Upper lobe of right lung (tissue), 1 donor: ENCODE data around the gene SSBP2. TPM values are rescaled to one million over a fixed set of nuclear protein-coding genes. Genes with fewer than 3 reads are reported as not detected.
A peak's percentile ranks its signal among the peaks of the same experiment; 100 is the strongest.

Experiments
- ATAC-seq: fragments of 200-7000 bp; cut with Tn5 transposase; one replicate; pipeline ENCODE4 v1.9.1; 2020; ENCODE audit warnings: mild to moderate bottlenecking, moderate library complexity
- DNase-seq: peaks from one replicate; pipeline ENCODE4 v3.0.0-alpha.2; 2020
- H3K27ac ChIP-seq: fragments of 200-600 bp; one replicate; pipeline ENCODE4 v1.8.0; 2022
- H3K27me3 ChIP-seq: fragments of 200-600 bp; one replicate; pipeline ENCODE4 v1.8.0; 2022; ENCODE audit warnings: mild to moderate bottlenecking
- H3K36me3 ChIP-seq: fragments of 200-600 bp; one replicate; pipeline ENCODE4 v1.8.0; 2022
- H3K4me1 ChIP-seq: fragments of 200-600 bp; one replicate; pipeline ENCODE4 v1.8.0; 2022
- H3K4me3 ChIP-seq: fragments of 200-600 bp; one replicate; pipeline ENCODE4 v1.8.0; 2022; ENCODE audit warnings: mild to moderate bottlenecking
- H3K9me3 ChIP-seq: fragments of 200-600 bp; one replicate; pipeline ENCODE4 v1.8.0; 2022
- CTCF ChIP-seq: fragments of 200-600 bp; IDR thresholded peaks from one replicate; pipeline ENCODE4 v1.8.0; 2022; ENCODE audit warnings: antibody characterized with exemption
- intact Hi-C: fragments of 100-400 bp; cut with DNase I; formaldehyde crosslinking; loops from one replicate; pipeline ENCODE4 v1.11.0; 2022
- total RNA-seq: library from RNA; stranded (reverse); fragmentation: NEBNext Ultra II Directional; extraction: Animal tissue kit (Norgen Biotek cat#: 25700); gene quantifications from one replicate; pipeline ENCODE4 v1.2.1, GENCODE V29; 2021
- donor health status: DM: no; HTN: yes; CAD: no; lungs with severe emphysema.

SSBP2 gene
- total RNA-seq, 1 donor from 2014 or later, result 43.8 TPM

DNA sequence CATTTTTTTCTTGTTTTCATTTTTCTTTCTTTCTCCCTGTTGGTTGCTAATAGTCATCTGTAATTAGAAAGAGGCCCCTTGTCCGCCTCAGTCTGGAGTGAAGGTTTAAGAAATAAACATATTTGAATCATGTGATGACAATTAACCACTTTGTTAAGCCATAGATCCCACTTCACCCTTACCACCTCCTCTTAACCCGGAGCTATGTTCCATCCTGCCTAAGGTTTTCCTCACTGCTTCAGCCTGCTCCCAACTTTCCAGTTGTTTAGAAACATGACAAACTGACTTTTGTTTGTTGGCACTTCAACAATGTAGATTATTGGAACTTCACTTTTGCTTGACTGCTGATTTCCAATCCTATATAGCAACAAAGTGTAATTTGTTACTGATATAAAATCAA lies 37.4 kb upstream of the SSBP2 start:
- Histone ChIP-seq H3K9me3 (no peaks in the 10 kb centered on the region), H3K36me3 (no peaks in the 10 kb centered on the region), H3K4me1 (peaks cover 12% of the 10 kb centered on the region), H3K27me3 (no peaks in the 10 kb centered on the region), H3K4me3 (no peak overlapping the region), H3K27ac (no peak overlapping the region)
- TF ChIP-seq CTCF, result no peak
- ATAC-seq (no peak), DNase-seq (no peak)
- intact Hi-C loops, result loop anchor here (5.0 kb wide), 1 partner anchor 64 kb away; no protein-coding TSS in a partner anchor

DNA sequence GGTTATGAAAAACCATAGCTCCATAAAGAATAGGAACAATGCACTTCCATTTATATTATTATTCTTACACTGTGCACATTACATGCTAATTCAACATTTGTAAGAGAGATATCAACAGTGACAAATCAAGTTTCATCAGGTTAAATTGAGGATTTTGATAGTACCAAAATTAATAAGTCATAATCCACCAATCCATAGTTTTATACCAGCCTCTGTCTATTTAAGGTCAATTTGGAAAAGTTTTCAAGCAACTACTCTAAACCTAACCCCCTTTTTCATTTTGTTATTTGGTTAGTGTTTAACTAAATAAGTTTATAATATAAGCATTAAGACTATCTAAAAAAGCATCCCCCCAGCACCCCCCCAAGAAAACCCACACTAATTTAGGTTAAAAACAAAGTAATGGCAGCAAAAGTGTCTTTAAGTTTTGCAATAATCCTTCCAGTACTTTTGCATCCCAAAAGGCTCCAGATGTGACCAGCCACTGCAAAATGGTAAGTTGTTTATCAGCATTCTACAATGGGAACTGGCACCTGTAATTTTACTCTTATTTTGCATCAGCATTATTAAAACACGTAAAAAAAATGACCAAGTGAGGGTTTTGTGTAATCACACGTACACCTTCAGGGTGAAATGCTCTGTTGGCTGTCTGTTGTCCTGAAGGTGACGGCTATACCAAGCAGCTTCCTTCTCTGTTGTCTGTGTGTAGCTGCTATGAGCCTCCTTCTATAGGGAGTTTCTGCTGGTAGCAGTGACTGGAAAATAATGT lies 36.8 kb upstream of the SSBP2 start:
- TF ChIP-seq CTCF, result no peak
- ATAC-seq, result peak; percentile 59
- no peaks in the 10 kb centered on the region for H3K9me3 ChIP-seq
- no peak overlapping the region for H3K4me3 ChIP-seq
- H3K4me1 ChIP-seq, result peaks cover 12% of the 10 kb centered on the region
- no peak for DNase-seq
- intact Hi-C loops, result loop anchor here (5.0 kb wide), 1 partner anchor 65 kb away; no protein-coding TSS in a partner anchor
- H3K36me3 ChIP-seq, result no peaks in the 10 kb centered on the region
- no peak overlapping the region for H3K27ac ChIP-seq
- no peaks in the 10 kb centered on the region for H3K27me3 ChIP-seq

DNA sequence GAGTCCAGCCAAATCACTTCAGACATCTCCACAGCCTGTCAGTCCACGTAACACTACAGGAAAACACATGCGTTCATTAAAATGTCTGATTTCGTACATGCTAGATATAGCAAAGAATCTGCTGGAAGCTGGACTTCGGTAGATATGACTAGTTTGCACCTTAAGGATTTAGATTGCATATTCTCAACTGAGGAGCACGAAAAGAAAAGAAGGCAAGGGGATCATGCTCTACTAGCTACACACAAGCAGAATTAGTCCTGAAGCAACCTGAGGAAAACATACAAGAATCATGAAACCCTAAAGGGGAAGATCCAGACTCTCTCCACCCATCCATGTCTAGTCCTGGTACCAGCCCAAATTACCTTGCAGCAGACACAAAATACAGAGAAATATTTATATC lies 36.1 kb upstream of the SSBP2 start:
- H3K36me3 ChIP-seq, result no peaks in the 10 kb centered on the region
- TF ChIP-seq CTCF, result no peak
- no peak for DNase-seq
- H3K27me3 ChIP-seq, result no peaks in the 10 kb centered on the region
- peaks cover 12% of the 10 kb centered on the region for H3K4me1 ChIP-seq
- H3K4me3 ChIP-seq, result no peak overlapping the region
- intact Hi-C loops, result loop anchor here (5.0 kb wide), 1 partner anchor 65 kb away; no protein-coding TSS in a partner anchor
- no peaks in the 10 kb centered on the region for H3K9me3 ChIP-seq
- H3K27ac ChIP-seq, result no peak overlapping the region
- no peak for ATAC-seq

DNA sequence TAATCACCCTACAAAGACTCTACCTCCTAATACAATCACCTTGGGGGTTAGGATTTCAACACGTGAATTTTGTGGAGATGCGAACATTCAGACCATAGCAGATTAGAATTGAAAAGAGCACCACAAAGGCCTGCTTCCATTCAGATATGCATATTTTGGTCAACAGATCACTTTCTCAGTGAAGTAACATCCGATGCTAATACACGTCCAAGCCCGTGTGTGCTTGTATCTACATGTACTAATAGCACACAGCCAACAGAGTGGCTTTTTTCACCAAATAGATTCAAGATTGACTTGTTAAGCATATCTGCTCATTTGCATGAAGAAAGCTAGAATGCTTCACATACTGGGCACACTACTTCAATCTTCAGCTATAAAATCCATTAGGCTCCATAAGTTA lies 35.6 kb upstream of the SSBP2 start:
- no peak for DNase-seq
- Histone ChIP-seq H3K27me3 (no peaks in the 10 kb centered on the region), H3K4me3 (no peak overlapping the region), H3K4me1 (peaks cover 12% of the 10 kb centered on the region), H3K27ac (no peak overlapping the region), H3K9me3 (no peaks in the 10 kb centered on the region), H3K36me3 (no peaks in the 10 kb centered on the region)
- ATAC-seq, result no peak
- intact Hi-C loops, result loop anchor here (5.0 kb wide), 1 partner anchor 66 kb away; no protein-coding TSS in a partner anchor
- no peak for TF ChIP-seq CTCF

- DNase-seq, result no peak
- no peak for TF ChIP-seq CTCF
- ATAC-seq, result no peak
- Histone ChIP-seq H3K27me3 (no peaks in the 10 kb centered on the region), H3K9me3 (no peaks in the 10 kb centered on the region), H3K36me3 (no peaks in the 10 kb centered on the region), H3K27ac (no peak overlapping the region), H3K4me1 (peaks cover 12% of the 10 kb centered on the region), H3K4me3 (no peak overlapping the region)
- intact Hi-C loops, result loop anchor here (5.0 kb wide), 1 partner anchor 67 kb away; no protein-coding TSS in a partner anchor
These were observed 34.4 kb upstream of the SSBP2 start for GRCh38 chr5:81785322-81785721.
